GM19463 (cell line): ENCODE measurements around the gene ZNF563.
"Not testable (repeated sequence)": the region's sequence is repeated elsewhere in the genome, so short reads cannot be mapped to it uniquely, and the experiment has no call there.

Experiments
- ATAC-seq: cut with Tn5 transposase; IDR thresholded peaks from one replicate; pipeline ENCODE4 v1.9.1; 2021; ENCODE audit warnings: mild to moderate bottlenecking, moderate library complexity; ENCODE audit not compliant: unreplicated experiment

Gene ZNF563

DNA sequence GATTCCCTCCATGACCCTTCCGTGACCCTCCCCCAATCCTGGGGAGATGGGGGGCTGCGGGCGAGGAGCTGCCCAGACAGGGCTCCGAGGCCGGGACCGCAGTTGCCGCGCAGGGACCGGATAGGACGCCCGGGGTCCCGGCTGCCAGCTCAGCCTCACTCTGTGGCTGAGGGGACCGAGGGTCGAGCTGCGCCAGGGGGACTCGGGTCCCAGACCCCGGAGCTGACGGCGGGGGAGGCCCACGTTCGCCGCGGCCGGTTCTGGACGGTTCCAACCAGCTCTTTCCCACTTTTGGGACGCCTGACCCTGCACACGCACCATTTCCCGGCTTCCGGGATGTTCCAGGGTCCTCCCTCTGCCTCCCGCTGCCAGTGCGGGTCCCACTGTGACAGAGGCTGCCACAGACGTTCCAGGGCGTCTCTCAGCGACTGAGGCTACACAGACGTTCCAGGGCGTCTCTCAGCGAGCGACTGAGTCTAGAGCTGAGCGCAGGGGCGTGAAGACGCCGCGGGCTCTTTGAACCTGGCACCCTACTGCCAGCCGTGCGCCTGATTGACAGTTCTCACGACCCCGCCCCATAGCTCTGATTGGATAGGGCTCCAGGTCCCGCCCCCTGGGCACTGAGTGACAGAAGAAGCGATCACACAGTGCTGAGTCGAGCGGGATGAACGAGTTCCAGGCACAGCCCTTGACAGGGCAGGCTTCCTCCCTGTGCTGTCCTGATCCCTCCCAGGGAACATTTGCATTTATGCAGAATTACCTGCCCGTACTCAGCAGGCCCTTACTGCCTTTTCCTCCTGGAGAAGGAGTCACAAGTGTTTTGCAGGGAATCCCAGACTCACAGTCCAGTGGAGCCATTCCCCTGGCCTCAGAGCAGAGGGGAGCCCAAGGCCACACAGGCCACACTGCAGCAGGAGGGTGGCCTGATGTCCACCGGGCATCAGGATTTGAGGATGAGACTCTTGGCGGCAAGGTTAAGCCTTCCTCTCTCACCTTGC, at the start of gene ZNF563:
ZNF563 (minus strand) TSS at position 472 of the 998 bp plus-strand sequence; CDS start at position 321, 151 bp downstream.
- peak; percentile 94 for ATAC-seq

DNA sequence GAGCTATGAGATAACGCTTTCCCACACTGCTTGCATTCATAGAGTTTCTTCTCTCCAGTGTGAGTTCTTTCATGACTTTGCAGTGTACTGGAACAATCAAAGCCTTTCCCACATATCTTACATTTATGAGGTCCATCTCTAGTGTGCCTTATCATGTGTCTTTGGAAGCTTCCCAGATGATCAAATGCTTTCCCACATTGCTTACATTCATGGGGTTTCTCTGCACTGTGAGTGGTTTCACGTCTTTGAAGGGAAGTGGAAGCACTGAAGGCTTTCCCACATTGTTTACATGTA, 47.0 kb upstream of the ZNF563 start:
- ATAC-seq, result no peak

DNA sequence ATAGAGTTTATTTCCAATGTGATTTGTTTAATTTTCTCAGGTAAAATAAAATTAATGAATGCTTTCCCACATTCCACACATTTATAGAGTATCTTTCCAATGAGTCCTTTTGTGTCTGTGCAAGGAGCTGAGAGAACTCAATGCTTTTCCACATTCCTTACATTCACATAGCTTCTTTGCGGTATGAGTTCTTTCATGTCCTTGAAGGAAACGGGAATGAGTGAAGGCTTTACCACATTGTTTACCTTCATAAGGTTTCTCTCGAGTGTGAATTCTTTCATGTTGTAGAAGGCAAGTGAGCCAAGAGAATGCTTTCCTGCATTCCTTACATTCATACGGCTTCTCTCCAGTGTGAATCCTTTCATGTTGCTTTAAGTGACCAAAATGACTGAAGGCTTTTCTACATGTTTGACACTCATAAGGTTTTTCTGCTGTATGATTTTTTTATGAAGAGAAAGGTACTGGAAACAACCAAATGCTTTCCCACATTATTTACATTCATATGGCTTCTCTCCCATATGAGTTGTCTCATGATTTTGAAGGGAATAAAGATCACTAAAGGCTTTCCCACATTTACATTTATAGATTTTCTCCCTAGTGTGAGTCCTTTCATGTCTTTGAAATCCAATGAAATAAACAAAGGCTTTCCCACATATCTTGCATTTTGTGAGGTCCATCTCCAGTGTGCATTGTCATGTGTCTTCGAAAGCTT, 46.5 kb upstream of the ZNF563 start:
- no peak for ATAC-seq

DNA sequence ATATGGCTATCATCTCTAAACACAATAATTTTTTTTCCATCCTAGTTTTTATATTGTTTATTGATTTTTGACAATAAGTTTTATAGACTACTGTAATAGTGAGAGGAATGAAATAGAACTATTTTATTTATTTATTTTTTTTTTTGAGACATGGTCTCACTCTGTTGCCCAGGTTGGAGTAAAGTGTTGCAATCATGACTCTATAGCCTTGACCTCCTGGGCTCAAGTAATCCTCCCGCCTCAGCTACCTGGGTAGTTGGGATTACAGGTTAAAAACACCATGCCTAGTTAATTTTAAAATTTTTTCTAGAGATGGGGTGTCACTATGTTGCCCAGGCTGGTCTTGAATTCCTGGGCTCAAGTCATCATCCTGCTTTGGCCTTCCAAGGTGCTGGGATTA, 40.6 kb upstream of the ZNF563 start:
- ATAC-seq, result no peak

DNA sequence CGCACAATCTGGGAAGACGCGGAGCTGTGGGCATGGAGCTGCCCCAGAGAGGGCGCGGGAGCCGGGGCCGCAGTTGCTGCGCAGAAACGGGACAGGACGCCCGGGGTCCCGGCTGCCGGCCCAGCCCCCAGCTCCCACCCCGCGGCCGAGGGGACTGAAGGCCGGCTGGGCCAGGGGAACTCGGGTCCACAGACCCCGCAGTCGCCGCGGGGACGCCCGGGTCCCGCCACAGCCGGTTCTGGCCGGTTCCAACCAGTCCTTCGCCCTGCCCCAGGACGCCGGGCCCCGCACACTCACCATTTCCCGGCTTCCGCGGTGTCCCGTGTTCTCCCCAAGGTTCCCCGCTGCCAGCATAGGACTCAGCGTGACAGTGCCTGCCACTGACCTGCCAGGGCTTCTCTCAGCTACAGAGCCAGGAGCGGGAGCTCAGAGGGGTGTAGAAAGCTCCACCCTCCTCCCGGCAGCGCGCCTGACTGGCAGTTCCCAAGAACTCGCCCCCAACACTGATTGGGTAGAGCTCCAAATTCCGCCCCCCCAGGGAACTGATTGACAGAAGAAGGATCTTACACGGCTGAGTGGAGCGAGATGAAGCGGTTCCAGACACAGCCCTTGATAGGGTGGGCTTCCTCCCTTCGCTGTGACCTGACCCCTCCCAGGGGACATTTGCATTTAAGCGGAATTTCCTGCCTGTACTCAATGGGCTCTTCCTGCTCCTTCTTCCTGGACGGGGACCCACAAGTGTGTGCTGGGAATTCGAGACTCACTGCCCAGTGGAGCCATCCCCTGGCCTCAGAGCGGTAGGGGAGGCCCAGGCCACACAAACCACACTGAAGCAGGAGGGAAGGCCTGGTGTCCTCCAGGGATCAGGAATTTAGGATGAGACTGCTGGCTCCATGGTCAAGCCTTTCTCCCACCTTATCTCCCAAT, 32.1 kb upstream of the ZNF563 start, which contains the start of gene ZNF442:
ZNF442 (minus strand) TSS at position 448 of the 927 bp plus-strand sequence. CDS start 2,052 bp downstream, outside the sequence.
- peak; percentile 94 for ATAC-seq

DNA sequence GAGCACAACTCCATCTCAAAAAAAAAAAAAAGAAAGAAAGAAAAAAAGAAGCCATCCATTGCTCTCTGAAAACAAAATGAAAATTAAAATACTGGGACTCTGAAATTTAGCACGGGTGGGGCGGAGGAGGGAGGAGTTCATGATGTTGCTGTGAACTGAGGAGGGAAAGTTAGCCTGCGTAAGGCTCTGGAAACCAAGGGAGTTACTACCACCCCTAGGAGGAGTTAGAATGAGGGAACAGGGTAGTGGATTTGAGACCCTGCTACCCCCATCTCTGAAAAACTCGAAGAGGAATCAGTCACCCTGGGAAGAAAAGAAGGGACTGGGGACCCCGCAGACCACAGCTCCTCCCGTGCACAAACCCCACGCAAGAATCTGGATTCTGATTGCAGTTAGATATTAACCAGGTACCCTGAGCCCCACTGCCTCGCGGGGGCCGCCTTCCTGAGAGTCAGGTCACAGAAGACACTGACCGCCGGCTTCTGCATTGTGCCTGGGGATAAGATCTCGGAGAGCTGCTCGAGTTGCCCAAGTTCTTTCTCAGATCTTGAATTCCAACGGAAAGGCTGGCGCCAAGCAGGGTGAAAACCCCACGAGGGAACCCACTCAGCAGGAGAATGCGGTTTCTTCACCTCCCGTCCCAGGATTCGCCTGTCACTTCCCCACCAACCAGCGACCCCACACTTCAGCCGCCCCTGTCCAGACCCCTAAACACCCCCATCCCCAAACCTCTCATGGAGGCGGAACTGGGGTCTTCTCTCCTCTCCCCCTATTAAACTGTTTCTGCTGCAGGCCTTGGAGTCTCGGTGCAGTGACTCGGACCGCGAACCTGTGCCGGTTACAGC, 31.2 kb upstream of the ZNF563 start:
- ATAC-seq, result peak; percentile 17

DNA sequence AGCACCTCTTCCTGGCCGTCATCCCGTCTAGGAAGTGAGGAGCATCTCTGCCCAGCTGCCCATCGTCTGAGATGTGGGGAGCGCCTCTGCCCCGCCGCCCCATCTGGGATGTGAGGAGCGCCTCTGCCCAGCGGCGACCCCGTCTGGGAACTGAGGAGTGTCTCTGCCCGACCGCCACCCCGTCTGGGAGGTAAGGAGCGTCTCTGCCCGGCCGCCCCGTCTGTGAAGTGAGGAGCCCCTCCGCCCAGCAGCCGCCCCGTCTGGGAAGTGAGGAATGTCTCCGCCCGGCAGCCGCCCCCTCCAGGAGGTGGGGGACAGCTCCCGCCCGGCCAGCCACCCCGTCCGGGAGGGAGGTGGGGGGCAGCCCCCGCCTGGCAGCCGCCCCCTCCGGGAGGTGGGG, 28.8 kb upstream of the ZNF563 start:
- ATAC-seq, result not testable (repeated sequence)

DNA sequence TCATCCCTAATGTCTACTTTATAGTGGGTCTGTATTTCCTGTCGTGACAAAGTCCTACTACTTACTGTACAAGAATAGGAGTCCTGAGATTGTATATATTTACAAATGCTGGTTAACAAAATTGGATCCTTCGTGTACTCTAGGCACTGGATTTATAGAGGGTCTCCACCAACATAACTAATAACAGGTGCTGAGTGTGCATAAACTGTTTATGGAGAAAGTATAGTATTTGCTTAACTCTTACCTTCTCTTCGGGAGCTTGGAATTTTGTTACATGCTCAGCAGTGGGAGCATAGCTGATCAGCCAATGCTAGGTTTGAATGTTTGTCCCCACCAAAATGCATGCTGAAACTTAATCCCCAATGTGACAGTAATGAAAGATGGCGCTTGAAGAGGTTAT, 19.9 kb upstream of the ZNF563 start:
- no peak for ATAC-seq

DNA sequence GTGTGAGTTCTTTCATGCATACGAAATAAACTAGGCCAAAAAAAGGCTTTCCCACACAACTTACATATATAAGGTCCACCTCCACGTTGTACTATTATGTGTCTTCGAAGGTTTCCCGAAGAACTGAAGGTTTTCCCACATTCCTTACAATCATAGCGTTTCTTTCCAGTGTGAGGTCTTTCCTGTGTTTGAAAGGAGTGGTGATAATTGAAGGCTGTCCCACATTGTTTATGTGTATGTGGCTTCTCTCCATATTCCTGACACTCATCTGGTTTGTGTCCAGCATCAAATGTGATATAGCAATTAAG, 17.4 kb upstream of the ZNF563 start:
- no peak for ATAC-seq

DNA sequence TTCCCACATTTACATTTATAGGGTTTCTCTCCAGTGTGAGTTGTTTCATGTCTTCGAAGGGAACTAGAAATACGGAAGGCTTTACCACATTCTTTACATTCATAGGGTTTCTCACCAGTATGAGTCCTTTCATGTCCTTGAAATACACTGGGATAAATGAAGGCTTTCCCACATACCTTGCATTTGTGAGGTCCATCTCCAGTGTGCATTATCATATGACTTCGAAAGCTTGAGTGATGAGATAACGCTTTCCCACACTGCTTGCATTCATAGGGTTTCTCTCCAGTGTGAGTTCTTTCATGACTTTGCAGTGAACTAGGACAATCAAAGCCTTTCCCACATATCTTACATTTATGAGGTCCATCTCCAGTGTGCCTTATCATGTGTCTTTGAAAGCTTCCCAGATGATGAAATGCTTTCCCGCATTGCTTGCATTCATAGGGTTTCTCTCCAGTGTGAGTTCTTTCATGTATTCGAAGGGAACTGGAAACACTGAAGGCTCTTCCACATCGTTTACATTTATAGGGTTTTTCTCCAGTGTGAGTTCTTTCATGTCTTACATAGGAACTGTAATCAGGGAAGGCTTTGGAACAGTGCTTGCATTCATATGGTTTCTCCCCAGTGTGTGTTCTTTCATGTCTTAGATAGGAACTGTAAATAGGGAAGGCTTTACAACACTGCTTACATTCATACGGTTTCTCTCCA, 16.9 kb upstream of the ZNF563 start:
- ATAC-seq, result no peak

DNA sequence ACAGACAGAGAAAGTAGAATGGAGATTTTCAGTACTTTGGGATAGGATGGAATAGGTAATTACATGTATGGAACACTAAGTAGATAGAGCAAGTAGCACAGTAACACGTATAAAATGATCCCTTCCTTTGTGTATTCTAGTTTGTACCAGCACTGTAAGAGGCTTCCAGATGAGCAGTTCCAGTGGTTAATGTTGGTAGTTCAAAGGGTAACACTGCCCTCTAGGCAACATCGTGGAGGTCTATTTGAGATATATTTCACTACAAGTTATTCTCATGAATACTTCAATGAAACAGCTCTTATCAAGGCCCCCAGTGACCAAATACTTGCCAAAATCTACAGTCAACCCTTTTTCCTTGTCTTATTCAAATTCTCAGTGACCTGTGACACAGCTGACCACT, 13.5 kb upstream of the ZNF563 start:
- ATAC-seq, result no peak

DNA sequence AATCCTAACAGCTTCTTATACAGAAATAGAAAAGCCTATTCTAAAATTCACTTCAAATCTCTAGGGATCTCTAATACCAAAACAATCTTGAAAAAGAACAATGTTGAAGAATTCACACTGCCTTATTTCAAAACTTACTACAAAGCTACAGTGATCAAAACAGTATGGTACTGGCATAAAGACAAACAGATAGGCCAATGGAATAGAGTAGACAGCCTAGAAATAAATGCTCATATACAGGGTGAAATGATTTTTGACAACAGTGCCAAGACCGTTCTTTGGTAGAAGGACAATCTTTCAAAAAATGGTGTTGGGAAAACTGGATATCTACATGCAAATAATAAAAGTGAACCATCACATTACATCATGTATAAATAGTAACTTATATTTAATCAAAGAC, 11.8 kb upstream of the ZNF563 start:
- ATAC-seq, result no peak

DNA sequence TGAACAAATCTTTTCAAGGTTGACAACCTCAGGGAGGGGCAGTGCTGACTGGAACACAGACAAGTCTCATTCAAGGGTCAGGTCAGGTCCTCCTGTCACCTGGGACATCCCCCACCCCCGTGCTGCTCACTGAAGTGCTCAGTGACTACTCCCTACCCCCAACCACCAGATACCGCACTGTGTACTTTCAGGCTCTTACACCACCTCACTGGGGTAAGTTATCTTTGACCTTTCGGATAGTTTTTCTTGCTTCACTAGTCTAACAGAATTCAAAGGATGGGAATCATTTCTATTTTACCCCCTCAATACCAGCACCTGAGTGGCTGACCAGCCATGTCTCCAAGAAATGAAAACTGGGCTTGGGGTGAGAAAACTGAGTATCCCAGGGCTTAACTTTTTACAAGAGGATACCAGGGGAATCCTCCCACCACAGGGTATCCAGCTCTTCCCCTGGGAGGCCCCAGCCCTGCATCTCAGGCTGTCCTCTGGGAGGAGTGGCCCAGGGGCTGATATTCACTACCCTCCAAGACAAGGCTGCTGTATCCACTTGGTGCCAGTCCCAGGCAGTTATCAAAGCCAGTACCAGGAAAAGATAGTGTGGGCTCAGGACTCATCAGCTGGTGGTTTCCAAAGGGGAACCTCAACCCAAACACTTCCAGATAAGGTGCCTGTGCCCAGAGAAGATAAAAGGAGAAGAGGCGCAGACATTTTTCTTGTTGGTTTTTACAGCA, 2.1 kb downstream of the ZNF563 start:
- peak; percentile 38 for ATAC-seq

DNA sequence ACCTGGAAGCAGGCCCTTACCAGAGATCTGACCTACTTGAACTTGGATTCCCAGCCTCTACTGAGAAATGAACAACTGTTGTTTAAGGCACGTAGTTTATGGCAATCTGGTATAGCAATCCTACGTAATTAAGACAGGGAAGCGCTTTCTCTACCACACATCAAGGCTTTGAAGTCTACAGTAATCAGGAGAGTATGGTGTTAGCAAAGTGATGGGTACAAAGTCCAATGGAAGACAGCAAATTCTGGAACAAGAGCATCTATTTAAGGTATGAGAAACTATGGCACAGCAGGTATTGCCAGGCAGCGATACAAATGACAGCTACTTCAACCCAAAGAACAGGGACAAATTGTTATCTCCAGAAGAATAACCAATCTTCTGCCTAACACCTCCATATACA, 3.1 kb downstream of the ZNF563 start:
- ATAC-seq, result no peak

DNA sequence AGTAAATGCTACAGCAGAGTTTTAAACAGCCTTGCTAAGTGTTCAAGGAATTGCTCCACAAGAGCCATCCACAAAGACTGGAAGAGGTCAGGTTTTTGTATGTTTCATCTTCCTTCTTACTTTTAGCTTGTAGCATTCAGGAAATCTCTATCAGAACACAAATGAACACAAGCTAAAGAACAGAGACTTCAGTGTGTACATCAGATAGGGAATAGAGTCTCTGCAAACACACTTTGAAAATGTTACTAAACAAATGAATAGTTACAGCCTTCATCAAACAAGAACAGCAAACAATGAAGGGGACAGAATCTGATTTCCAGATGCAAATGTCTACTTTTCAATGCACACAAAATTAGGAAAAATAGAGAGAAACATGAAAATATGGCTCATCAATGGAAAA, 7.7 kb downstream of the ZNF563 start:
- ATAC-seq, result no peak

DNA sequence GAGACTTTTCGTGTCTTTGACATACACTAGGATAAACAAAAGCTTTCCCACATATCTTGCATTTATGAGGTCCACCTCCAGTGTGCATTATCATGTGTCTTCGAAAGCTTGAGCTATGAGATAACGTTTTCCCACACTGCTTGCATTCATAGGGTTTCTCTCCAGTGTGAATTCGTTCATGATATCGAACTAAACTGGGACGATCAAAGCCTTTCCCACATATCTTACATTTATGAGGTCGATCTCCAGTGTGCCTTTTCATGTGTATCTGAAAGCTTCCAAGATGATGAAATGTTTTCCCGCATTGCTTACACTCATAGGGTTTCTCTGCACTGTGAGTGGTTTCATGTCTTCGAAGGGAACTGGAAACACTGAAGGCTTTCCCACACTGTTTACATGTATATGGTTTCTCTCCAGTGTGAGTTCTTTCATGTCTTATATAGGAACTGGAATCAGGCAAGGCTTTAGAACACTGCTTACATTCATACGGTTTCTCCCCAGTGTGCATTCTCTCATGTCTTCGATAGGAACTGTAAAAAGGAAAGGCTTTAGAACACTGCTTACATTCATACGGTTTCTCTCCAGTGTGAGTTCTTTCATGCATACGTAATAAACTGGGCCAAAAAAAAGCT, 14.5 kb downstream of the ZNF563 start:
- ATAC-seq, result no peak

DNA sequence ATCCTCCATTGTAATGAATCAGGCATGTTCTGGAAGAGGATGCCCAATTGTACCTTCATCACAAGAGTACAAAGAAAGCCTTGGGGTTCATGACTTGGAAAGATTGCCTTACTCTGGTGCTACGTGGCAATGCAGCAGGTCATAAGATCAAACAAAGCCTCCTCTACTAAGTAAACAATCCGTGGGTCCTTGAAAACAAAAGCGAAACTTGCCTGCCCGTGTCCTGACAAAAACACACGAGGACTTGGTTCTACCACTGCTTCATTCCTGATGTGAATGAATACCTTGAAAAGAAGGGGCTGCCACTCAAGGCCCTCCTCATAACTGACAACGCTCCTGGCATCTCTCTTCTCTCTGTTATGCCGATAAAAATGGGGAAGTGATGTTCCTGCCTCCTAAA, 18.9 kb downstream of the ZNF563 start:
- ATAC-seq, result no peak

DNA sequence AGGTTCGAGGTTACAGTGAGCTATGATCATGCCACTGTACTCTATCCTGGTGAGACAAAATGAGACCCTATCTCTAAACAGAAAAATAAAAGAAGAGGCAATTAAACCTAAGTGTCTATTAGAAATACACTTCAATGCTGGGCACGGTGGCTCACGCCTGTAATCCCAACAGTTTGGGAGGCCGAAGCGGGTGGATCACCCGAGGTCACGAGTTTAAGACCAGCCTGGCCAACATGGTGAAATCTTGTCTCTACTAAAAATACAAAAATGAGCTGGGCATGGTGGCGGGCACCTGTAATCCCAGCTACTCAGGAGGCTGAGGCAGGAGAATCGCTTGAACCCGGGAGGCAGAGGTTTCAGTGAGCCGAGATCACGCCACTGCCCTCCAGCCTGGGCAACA, 24.5 kb downstream of the ZNF563 start:
- not testable (repeated sequence) for ATAC-seq
